K562 (cell line): ENCODE data around the gene TTC28.

Source experiments
- EWSR1 ChIP-seq: fragments of 450-650 bp; IDR thresholded peaks from 2 replicates; pipeline ENCODE4 v1.6.1; 2018; ENCODE audit warnings: borderline replicate concordance, mild to moderate bottlenecking, low read depth, moderate library complexity; ENCODE audit not compliant: partially characterized antibody
- EZH2 ChIP-seq: IDR thresholded peaks from 2 replicates; pipeline ENCODE4 v1.6.1; 2012; ENCODE audit warnings: low read depth, mild to moderate bottlenecking, inconsistent platforms, low read length, borderline replicate concordance
- JUN ChIP-seq, 2 experiments: sonication (generic) in 1 of 2; formaldehyde crosslinking in 1 of 2; IDR thresholded peaks; 2 replicates each; pipeline versions ENCODE4 v1.6.1 to v1.8.0; 2012 to 2022; ENCODE audit warnings: borderline replicate concordance in 2 of 2, mild to moderate bottlenecking in 2 of 2, improper control_type of control experiment in 1 of 2, low read depth in 1 of 2, low read length in 1 of 2, missing genetic modification reagents in 1 of 2
- TCFL5 ChIP-seq: fragments of 250-450 bp; sonication (Bioruptor Pico); conservative IDR thresholded peaks from 2 replicates; pipeline ENCODE4 v1.6.1; 2021; ENCODE audit warnings: mild to moderate bottlenecking, moderate library complexity, matching md5 sums
- ZBTB1 ChIP-seq: sonication (generic); formaldehyde crosslinking; IDR thresholded peaks from 2 replicates; pipeline ENCODE4 v1.8.1; 2023; ENCODE audit warnings: missing genetic modification reagents, low read depth, mild to moderate bottlenecking, borderline replicate concordance
- TF ChIP-seq, protein P1 (sequence below): fragments of 450-650 bp; formaldehyde crosslinking; IDR thresholded peaks from 2 replicates; pipeline ENCODE4 v1.4.0; 2020; ENCODE audit warnings: mild to moderate bottlenecking, moderate library complexity
- TF ChIP-seq, protein P2 (sequence below): fragments of 450-650 bp; IDR thresholded peaks from 2 replicates; pipeline ENCODE4 v1.6.1; 2017; ENCODE audit warnings: antibody characterized with exemption, mild to moderate bottlenecking

DNA sequence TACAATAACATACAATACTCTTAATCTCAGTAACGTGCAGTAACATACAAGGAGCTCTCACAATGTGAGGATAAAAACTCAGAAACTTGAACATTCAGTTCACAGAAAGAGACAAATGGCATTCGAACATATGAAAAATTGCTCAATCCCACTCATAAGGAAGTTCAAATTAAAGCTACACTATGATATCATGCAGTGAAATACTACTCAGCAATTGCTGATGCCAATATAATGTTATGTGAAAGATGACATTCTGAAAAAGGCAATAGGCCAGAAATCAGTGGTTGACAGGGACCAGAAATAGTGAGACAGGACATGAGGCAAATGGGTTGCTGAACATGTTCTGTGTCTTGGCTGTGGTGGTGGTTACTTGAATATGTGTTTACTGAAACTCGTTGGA lies 726.9 kb downstream of the TTC28 start:
- TF ChIP-seq JUN (IDR thresholded peaks at IDR 0.05; ENCODE audit: borderline replicate concordance, low read depth, low read length) (no peak), JUN (CRISPR knock-in tag; IDR thresholded peaks at IDR 0.05; ENCODE audit: borderline replicate concordance) (no peak), EWSR1 (no peak), ZBTB1 (CRISPR knock-in tag) (no peak), TCFL5 (CRISPR knock-in tag) (no peak), EZH2 (no peak)
- TF ChIP-seq, protein P1, sequence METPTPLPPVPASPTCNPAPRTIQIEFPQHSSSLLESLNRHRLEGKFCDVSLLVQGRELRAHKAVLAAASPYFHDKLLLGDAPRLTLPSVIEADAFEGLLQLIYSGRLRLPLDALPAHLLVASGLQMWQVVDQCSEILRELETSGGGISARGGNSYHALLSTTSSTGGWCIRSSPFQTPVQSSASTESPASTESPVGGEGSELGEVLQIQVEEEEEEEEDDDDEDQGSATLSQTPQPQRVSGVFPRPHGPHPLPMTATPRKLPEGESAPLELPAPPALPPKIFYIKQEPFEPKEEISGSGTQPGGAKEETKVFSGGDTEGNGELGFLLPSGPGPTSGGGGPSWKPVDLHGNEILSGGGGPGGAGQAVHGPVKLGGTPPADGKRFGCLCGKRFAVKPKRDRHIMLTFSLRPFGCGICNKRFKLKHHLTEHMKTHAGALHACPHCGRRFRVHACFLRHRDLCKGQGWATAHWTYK (CRISPR knock-in tag): no peak
- TF ChIP-seq, protein P2, sequence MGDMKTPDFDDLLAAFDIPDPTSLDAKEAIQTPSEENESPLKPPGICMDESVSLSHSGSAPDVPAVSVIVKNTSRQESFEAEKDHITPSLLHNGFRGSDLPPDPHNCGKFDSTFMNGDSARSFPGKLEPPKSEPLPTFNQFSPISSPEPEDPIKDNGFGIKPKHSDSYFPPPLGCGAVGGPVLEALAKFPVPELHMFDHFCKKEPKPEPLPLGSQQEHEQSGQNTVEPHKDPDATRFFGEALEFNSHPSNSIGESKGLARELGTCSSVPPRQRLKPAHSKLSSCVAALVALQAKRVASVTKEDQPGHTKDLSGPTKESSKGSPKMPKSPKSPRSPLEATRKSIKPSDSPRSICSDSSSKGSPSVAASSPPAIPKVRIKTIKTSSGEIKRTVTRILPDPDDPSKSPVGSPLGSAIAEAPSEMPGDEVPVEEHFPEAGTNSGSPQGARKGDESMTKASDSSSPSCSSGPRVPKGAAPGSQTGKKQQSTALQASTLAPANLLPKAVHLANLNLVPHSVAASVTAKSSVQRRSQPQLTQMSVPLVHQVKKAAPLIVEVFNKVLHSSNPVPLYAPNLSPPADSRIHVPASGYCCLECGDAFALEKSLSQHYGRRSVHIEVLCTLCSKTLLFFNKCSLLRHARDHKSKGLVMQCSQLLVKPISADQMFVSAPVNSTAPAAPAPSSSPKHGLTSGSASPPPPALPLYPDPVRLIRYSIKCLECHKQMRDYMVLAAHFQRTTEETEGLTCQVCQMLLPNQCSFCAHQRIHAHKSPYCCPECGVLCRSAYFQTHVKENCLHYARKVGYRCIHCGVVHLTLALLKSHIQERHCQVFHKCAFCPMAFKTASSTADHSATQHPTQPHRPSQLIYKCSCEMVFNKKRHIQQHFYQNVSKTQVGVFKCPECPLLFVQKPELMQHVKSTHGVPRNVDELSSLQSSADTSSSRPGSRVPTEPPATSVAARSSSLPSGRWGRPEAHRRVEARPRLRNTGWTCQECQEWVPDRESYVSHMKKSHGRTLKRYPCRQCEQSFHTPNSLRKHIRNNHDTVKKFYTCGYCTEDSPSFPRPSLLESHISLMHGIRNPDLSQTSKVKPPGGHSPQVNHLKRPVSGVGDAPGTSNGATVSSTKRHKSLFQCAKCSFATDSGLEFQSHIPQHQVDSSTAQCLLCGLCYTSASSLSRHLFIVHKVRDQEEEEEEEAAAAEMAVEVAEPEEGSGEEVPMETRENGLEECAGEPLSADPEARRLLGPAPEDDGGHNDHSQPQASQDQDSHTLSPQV: no peak
